ENCODE data around the gene ZEB1.

Gene ZEB1

DNA sequence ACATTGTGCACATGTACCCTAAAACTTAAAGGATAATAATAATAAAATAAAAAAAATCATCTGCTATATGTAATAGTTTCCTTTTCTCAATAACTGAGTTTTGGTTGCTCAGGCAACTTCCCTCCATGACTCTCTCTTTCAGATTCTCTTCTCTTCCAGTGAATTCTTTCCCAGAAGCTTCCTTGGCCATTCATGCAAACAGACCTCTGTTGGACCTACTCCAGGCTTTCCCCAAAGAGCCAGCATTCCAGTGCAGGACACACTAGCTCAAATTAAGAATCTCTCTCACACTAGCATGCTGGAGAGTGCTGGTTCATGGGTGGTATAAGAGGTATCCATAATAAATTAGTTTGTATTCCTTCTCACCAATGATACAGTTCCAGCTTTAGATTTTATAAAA is 31.0 kb upstream of the ZEB1 start:
- TF ChIP-seq, protein P1, sequence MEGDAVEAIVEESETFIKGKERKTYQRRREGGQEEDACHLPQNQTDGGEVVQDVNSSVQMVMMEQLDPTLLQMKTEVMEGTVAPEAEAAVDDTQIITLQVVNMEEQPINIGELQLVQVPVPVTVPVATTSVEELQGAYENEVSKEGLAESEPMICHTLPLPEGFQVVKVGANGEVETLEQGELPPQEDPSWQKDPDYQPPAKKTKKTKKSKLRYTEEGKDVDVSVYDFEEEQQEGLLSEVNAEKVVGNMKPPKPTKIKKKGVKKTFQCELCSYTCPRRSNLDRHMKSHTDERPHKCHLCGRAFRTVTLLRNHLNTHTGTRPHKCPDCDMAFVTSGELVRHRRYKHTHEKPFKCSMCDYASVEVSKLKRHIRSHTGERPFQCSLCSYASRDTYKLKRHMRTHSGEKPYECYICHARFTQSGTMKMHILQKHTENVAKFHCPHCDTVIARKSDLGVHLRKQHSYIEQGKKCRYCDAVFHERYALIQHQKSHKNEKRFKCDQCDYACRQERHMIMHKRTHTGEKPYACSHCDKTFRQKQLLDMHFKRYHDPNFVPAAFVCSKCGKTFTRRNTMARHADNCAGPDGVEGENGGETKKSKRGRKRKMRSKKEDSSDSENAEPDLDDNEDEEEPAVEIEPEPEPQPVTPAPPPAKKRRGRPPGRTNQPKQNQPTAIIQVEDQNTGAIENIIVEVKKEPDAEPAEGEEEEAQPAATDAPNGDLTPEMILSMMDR (IDR thresholded peaks at IDR 0.05) = no peak

DNA sequence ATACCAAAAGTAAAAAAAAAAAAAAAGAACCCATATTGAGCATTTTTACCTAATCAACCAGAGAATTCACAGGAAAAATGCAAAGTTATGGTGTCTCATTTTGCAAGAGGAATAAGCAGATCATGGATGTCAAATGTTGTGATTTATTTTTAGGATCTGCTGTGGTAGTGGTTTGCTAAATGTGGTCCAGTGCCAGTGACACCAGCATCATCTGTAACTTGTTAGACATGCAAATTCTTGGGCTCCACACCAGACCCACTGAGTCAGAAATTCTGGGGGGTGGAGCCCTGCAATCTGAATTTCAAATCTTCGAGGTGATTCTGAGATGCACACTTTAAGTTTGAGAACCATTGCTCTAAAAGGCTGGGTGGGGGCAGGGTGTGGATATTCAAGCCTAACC is 30.1 kb upstream of the ZEB1 start:
- TF ChIP-seq, protein P1 (IDR thresholded peaks at IDR 0.05) = no peak

DNA sequence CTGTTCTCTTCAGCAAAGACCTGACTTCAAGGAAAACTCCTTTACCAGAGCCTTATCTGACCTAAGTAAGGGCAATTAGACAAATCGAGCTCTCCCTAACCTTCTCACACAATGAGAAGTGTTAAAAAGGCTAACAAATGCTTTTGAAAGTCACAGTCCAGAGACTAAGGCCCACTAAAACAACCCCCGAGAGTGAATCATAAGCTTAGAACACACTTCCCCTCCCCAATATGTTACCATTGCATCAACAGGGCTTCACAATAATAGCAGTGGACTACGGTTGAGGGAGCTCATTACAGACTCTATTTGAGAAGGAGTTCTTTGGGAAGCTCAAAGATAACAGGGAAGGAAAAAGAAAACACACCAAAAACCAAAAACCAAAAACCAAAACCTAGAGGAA is 28.6 kb upstream of the ZEB1 start:
- TF ChIP-seq, protein P1 (IDR thresholded peaks at IDR 0.05) = no peak

DNA sequence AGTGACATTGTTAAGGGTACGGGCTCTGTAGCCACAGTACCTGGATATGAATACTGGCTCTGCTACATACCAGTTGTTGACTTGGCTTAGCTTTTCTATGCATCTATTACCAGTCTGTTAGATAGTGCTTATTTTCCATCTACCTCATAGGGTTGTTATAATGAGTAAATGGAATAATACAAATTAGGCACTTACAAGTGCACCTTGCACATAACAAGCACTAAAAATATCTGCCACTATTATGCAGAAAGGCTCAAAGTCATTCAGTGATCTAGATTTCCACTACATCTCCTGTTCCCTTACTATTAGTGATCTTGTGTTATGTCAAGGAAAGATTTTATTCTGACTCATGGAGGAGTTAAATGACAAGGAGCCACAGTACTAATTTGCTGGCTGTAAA is 27.9 kb upstream of the ZEB1 start:
- TF ChIP-seq, protein P1 (IDR thresholded peaks at IDR 0.05) = no peak

DNA sequence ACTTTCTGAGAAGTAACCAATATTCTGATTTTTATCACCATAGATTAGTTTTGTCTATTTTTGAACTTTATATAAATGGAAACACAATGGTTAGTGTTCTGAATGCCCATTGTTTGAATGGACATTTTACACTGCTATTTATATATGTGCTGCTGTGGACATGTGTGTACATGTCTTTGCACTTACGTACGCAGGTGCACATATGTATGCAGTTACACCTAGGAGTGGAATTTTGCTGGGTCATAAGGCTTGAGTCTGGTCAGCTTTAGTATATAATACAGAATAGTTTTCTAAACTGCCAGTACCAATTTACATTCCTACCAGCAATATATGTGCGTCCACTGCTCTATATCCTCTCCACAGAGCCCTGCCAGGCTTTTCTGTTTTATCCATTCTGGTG is 24.5 kb upstream of the ZEB1 start:
- TF ChIP-seq, protein P1 (IDR thresholded peaks at IDR 0.05) = no peak

DNA sequence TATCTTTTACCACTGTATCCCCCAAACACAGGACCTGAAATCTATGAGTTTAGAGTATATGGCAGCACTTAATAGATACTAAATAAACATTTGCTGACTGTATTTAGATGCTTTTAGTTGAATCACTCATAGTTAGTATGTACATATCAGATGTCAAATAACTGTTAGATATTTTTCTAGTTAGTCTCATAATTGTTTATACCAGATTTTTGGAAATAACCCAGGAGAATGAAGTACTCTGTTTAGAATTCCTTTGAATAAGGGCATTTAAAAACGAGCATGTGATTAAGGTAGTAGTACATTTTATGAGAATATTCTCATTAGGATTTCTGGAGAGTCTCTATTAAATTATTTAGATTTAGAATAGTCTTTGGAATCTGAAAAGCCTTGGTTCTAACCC is 22.3 kb upstream of the ZEB1 start:
- TF ChIP-seq, protein P1 (IDR thresholded peaks at IDR 0.05) = no peak

DNA sequence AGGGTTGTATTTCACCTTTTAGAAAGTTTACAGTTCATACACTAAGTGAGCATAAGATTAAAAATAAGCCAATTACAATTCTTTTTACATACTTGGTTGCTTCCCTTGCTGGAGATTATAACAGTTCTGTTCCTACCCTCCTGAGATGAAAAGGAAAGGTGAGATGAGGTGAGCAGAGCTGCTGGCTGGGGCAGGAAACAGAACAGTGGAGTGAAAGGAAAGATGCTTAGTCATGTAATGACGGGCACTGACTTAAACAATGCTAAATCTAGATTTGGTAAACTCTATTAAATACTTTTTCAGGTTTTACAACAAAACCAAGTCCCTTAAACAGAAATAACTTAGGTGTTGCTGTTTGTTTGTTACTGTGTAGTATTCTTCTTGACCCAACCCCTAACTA is 19.9 kb upstream of the ZEB1 start:
- TF ChIP-seq, protein P1 (IDR thresholded peaks at IDR 0.05) = no peak

DNA sequence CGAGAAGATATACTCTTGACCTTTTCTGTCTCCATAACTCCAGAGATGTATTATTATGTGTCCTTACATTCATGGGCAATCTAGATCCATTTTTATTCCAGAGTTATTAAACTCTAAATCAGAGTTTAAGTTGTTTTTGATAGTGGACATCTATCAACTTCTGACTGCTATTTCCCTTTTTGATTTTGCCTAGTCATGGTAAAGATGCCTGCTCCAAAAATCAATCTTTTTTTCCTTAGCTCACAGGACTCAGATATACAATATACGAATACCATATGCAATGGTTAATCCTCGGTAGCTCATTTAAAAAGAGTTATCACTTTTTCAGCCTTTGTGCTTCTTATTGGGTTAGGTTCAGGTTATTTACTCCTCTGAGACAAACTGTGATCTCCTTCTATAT is 15.8 kb upstream of the ZEB1 start:
- TF ChIP-seq, protein P1 (IDR thresholded peaks at IDR 0.05) = no peak

All from LNCAP (cell line).